Heart left ventricle (tissue), 13 donors: ENCODE data around the gene UBTFL1.

Source experiments
- CTCF ChIP-seq, 12 donors: fragments of 200-600 bp; sonication (generic) in 4 of 12; IDR thresholded peaks; one replicate each; pipeline versions ENCODE4 v1.5.0 to v1.8.0; 2018 to 2022; ENCODE audit warnings: antibody characterized with exemption in 12 of 12, mild to moderate bottlenecking in 5 of 12
- POLR2A ChIP-seq, 2 donors: fragments of 450-650 bp; IDR thresholded peaks; one replicate each; pipeline ENCODE4 v1.6.1; 2017; ENCODE audit warnings: antibody characterized with exemption in 2 of 2, mild to moderate bottlenecking in 2 of 2, moderate library complexity in 2 of 2
- donor health status: ischemic (EF 13 %, LVEDD 7.1; RV severe dilation, severe dysfunction).
- donor health status: DM: no; HTN: yes; CAD: no.
- donor health status: DM: no; HTN: no; CAD: no.
- donor health status: ischemic (EF 25% LVEDD 6.9; RV normal size, moderate dysfunction).
- donor health status: ischemic (EF 25% LVEDD 5.7; RV mildly dilated, moderate dysfunction).
- donor health status: ischemic (EF 35%, LVEDD 5.7; RV mildly dilated, moderate dysfunction).
- donor health status: nonischemic (EF 11% LVEDD 7.7; RV severe dilation, severe dysfunction).
- donor health status: DM: yes; HTN: yes; CAD: no.
- donor health status: PGD.
- donor health status: ischemic (EF 29% LVEDD 5.4; RV normal size, mild dysfunction).
- donor health status: nonischemic (EF 23%, LVEDD 6.1; RV moderate dilation, normal function).

GRCh38 chr11:90124946-90125345 lies 39.2 kb downstream of the UBTFL1 start:
- TF ChIP-seq POLR2A (IDR thresholded peaks at IDR 0.05), result no peak
- no peak for TF ChIP-seq CTCF (IDR thresholded peaks at IDR 0.05)
